Activated T-cell treated with anti-CD3 and anti-CD28 coated beads, Interleukin-2, amount 50 U/mL, for 4 hours (primary cell): ENCODE data around the gene PHKA2. TPM values are rescaled to one million over a fixed set of nuclear protein-coding genes. Genes with fewer than 3 reads are reported as not detected.

Experiments
- ATAC-seq, 2 donors: fragments of 200-7000 bp; cut with Tn5 transposase; one replicate each; pipeline ENCODE4 v1.10.0; 2021
- DNase-seq: peaks from one replicate; pipeline ENCODE4 v3.0.0-alpha.2; 2020
- H3K27me3 Mint-ChIP-seq: one replicate; pipeline ENCODE4 v1.8.0; 2021; ENCODE audit warnings: low read depth, mixed read lengths
- H3K36me3 Mint-ChIP-seq: one replicate; pipeline ENCODE4 v1.8.0; 2022; ENCODE audit warnings: mixed read lengths; ENCODE audit not compliant: insufficient read depth
- H3K4me1 Mint-ChIP-seq: one replicate; pipeline ENCODE4 v1.8.0; 2021; ENCODE audit warnings: low read depth, mixed read lengths
- H3K4me3 Mint-ChIP-seq: one replicate; pipeline ENCODE4 v1.8.0; 2021; ENCODE audit warnings: mild to moderate bottlenecking, moderate library complexity, mixed read lengths
- H3K9me3 Mint-ChIP-seq: one replicate; pipeline ENCODE4 v1.8.0; 2021; ENCODE audit warnings: mixed read lengths
- total RNA-seq, 3 donors: library from RNA; stranded (reverse); gene quantifications; one replicate each; pipeline ENCODE4 v1.2.1, GENCODE V29; 2021

PHKA2 gene
- total RNA-seq, 3 donors from 2014 or later: 14.1 to 17.5 (median 14.8) TPM

- no peaks in the 10 kb centered on the region for H3K9me3 Mint-ChIP-seq
- ATAC-seq (no peak), DNase-seq (no peak)
- peaks cover 20% of the 10 kb centered on the region for H3K4me1 Mint-ChIP-seq
- H3K36me3 Mint-ChIP-seq: peaks cover 2% of the 10 kb centered on the region
- no peak overlapping the region for H3K4me3 Mint-ChIP-seq
- no peaks in the 10 kb centered on the region for H3K27me3 Mint-ChIP-seq
Measured at GRCh38 chrX:18961686-18962085, 22.2 kb downstream of the PHKA2 start.

- ATAC-seq: no peak
- Mint-ChIP-seq H3K4me3 (no peak overlapping the region), H3K36me3 (peaks cover 3% of the 10 kb centered on the region), H3K27me3 (no peaks in the 10 kb centered on the region), H3K9me3 (no peaks in the 10 kb centered on the region), H3K4me1 (peaks cover 9% of the 10 kb centered on the region)
- DNase-seq: no peak
Measured at GRCh38 chrX:18956303-18957032, 27.4 kb downstream of the PHKA2 start.

DNA sequence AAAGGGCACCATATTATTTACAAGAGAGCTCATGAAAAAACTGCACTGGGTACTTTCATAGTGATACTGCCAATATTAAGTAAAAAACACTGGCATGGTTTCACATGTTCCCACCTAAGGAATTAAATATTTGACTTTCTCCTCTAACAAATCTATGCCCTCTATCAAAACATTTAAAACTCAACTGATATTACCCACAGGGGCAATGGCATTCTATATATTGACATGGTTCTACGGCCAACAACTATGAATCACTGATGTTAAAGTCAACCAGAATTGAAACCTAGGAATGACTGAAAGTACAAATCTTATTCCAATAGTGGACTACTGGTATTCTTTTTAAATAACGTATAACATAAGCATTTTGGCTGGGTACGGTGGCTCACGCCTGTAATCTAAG lies 28.2 kb downstream of the PHKA2 start:
- DNase-seq: no peak
- H3K4me3 Mint-ChIP-seq: no peak overlapping the region
- H3K36me3 Mint-ChIP-seq: peaks cover 6% of the 10 kb centered on the region
- no peaks in the 10 kb centered on the region for H3K9me3 Mint-ChIP-seq
- H3K27me3 Mint-ChIP-seq: no peaks in the 10 kb centered on the region
- peaks cover 9% of the 10 kb centered on the region for H3K4me1 Mint-ChIP-seq
- no peak for ATAC-seq

DNA sequence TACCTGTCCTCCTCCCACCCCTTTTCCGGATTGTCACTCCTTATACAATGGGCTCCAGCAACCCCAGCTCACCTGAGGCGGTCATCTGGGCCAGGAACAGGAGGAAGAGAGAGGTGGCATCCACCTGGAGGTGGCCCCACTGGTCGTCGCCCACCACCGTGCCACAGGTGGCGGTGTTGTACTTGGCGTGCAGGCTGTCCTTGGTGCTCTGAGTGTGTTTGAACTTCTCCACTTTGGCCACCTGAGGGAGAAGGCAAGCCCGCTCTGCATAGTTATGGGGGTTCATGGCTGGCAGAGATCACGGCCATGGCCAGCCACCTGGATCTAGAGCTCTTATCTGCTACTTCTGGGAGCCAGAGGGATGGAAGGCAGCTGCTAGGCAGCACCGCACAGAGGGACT lies 32.9 kb downstream of the PHKA2 start:
- H3K27me3 Mint-ChIP-seq: no peaks in the 10 kb centered on the region
- H3K9me3 Mint-ChIP-seq: no peaks in the 10 kb centered on the region
- DNase-seq: no peak
- ATAC-seq: no peak
- H3K4me1 Mint-ChIP-seq: peaks cover 4% of the 10 kb centered on the region
- H3K4me3 Mint-ChIP-seq: no peak overlapping the region
- peaks cover 13% of the 10 kb centered on the region for H3K36me3 Mint-ChIP-seq

DNA sequence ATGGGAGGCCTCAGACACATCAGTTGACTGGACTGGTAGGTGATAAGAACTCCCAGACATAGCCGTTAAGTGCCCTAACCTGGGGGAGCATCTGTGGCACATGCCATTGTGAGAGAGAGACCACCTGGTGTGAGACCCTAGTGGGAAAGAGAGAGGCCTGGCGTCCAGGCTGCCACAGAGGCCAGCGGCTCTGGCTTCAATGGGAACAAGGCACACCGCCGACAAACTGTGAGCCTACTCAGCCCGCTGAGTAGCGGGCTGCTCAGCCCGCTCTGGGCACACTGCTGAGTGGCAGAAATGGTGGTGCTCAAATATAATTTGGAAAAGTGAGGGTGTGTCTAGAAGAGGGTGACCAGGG lies 34.0 kb downstream of the PHKA2 start:
- Mint-ChIP-seq H3K4me3 (no peak overlapping the region), H3K36me3 (peaks cover 16% of the 10 kb centered on the region), H3K4me1 (peaks cover 1% of the 10 kb centered on the region), H3K27me3 (no peaks in the 10 kb centered on the region), H3K9me3 (no peaks in the 10 kb centered on the region)
- ATAC-seq: no peak
- no peak for DNase-seq

GRCh38 chrX:18949291-18949943 lies 34.5 kb downstream of the PHKA2 start:
- Mint-ChIP-seq H3K4me3 (no peak overlapping the region), H3K36me3 (peaks cover 16% of the 10 kb centered on the region), H3K4me1 (no peaks in the 10 kb centered on the region), H3K9me3 (no peaks in the 10 kb centered on the region), H3K27me3 (no peaks in the 10 kb centered on the region)
- no peak for DNase-seq
- no peak for ATAC-seq

DNA sequence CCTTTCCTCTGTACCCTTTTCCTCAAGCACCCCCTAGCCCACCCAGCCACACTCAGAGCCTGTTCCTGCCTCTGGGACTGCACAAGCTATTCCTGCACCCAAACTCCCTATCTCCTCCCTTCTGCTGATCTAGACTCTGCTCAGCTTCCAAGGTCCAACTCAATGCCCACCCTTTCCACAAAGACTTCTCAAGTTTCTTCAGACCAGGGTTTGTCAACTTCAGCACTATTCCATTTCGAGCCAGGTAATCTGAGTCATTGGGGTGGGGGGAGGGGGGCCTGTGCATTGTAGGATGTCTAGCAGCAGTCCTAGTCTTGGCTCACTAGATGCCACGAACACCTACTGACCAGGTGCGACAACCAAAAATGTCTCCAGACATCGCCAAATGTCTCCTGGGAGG lies 37.3 kb downstream of the PHKA2 start:
- Mint-ChIP-seq H3K4me3 (no peak overlapping the region), H3K36me3 (peaks cover 20% of the 10 kb centered on the region), H3K9me3 (no peaks in the 10 kb centered on the region), H3K27me3 (no peaks in the 10 kb centered on the region), H3K4me1 (no peaks in the 10 kb centered on the region)
- DNase-seq: no peak
- ATAC-seq: no peak

DNA sequence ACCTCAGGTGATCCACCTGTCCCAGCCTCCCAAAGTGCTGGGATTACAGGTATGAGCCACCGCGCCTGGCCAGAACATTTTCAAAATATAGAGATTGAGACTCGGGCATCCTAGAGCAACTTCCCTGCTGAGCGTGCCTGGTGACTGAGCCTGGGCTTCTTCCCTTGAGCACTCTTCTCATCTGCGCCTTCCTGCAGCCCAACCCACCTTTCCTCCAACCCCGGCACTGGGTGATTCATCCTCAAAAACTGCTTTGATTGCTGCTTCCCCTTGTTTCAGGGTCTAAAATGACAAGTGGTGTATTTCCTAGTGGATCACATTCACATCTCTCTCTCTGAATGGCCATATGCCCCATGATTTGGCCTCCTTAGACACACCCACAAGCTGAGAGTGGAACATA lies 37.8 kb downstream of the PHKA2 start:
- DNase-seq (no peak), ATAC-seq (no peak)
- Mint-ChIP-seq H3K4me1 (no peaks in the 10 kb centered on the region), H3K36me3 (peaks cover 18% of the 10 kb centered on the region), H3K9me3 (no peaks in the 10 kb centered on the region), H3K4me3 (no peak overlapping the region), H3K27me3 (no peaks in the 10 kb centered on the region)

DNA sequence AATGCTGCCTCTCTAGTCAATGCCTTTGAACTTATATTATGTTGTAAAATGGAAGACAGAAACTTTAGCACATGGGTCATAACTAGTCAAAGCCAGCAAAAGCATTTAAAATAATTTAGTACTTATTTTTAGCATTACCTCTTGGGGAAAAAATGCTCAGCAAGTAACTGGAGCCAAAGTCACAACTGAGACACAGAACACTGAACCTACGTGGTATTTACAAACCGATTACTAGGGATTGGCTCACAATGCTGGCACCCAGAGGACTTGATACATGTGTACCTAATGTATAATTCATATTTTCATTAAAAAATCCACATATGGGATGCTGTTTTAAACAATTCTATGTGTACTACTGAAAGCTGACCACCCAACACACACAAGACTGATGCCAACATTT lies 38.4 kb downstream of the PHKA2 start:
- DNase-seq (no peak), ATAC-seq (no peak)
- Mint-ChIP-seq H3K4me1 (no peaks in the 10 kb centered on the region), H3K27me3 (no peaks in the 10 kb centered on the region), H3K9me3 (no peaks in the 10 kb centered on the region), H3K4me3 (no peak overlapping the region), H3K36me3 (peaks cover 18% of the 10 kb centered on the region)

DNA sequence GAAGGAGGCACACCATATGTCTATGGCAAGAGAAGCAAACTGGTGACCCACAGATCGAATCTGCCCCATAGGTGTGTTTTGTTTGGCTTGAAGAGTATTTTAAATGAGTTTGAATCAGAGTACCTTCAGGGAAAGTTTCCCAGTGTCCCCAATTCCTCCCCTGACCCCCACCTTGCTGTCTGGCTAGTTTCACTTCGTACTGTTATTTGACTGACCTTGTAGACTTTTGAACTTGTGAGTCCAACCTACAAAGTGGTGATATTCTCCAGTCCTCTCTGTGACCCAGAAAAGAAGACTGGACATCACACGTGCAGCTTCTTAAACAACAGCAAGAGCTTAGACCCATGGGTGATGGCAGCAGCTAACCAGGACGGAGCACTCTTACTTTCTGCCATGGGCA lies 39.4 kb downstream of the PHKA2 start:
- ATAC-seq: no peak

DNA sequence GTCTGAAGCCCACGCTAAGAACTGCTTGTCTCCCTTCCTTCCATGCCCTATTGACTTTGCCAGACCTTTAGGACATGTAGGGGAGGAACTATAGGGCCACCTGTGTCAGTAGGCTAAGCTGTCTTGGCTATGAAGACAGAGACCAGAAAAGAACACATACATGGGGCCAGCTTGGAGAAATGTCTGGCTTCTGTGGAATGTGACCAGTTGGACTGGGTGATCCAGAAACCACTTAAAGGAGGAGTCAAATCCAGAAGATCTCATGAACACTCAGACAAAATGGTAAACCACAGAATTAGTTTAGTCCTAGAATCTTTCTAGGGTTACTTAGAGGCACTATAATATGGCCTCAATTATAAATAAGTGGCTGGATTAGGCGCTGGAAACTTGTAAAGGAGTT lies 42.0 kb downstream of the PHKA2 start:
- Mint-ChIP-seq H3K27me3 (no peaks in the 10 kb centered on the region), H3K4me1 (no peaks in the 10 kb centered on the region), H3K36me3 (peaks cover 23% of the 10 kb centered on the region), H3K4me3 (no peak overlapping the region), H3K9me3 (no peaks in the 10 kb centered on the region)
- ATAC-seq (no peak), DNase-seq (no peak)

More for the DNA sequence above, 39.4 kb downstream of the PHKA2 start:
- Mint-ChIP-seq H3K36me3 (peaks cover 21% of the 10 kb centered on the region), H3K4me1 (no peaks in the 10 kb centered on the region), H3K27me3 (no peaks in the 10 kb centered on the region), H3K4me3 (no peak overlapping the region), H3K9me3 (no peaks in the 10 kb centered on the region)
- no peak for DNase-seq

- ATAC-seq (no peak), DNase-seq (no peak)
- H3K9me3 Mint-ChIP-seq: no peaks in the 10 kb centered on the region
- H3K27me3 Mint-ChIP-seq: no peaks in the 10 kb centered on the region
- no peak overlapping the region for H3K4me3 Mint-ChIP-seq
- H3K4me1 Mint-ChIP-seq: no peaks in the 10 kb centered on the region
- H3K36me3 Mint-ChIP-seq: peaks cover 18% of the 10 kb centered on the region
Measured at GRCh38 chrX:18938710-18939109, 45.2 kb downstream of the PHKA2 start.

GRCh38 chrX:18937173-18937572 lies 46.7 kb downstream of the PHKA2 start:
- DNase-seq (no peak), ATAC-seq (no peak)
- H3K9me3 Mint-ChIP-seq: no peaks in the 10 kb centered on the region
- no peaks in the 10 kb centered on the region for H3K4me1 Mint-ChIP-seq
- H3K36me3 Mint-ChIP-seq: peaks cover 16% of the 10 kb centered on the region
- H3K27me3 Mint-ChIP-seq: no peaks in the 10 kb centered on the region
- H3K4me3 Mint-ChIP-seq: no peak overlapping the region

- no peaks in the 10 kb centered on the region for H3K9me3 Mint-ChIP-seq
- H3K36me3 Mint-ChIP-seq: peaks cover 17% of the 10 kb centered on the region
- no peaks in the 10 kb centered on the region for H3K27me3 Mint-ChIP-seq
- no peaks in the 10 kb centered on the region for H3K4me1 Mint-ChIP-seq
- ATAC-seq: no peak
- DNase-seq: no peak
- no peak overlapping the region for H3K4me3 Mint-ChIP-seq
Measured at GRCh38 chrX:18935893-18936292, 48.0 kb downstream of the PHKA2 start.

DNA sequence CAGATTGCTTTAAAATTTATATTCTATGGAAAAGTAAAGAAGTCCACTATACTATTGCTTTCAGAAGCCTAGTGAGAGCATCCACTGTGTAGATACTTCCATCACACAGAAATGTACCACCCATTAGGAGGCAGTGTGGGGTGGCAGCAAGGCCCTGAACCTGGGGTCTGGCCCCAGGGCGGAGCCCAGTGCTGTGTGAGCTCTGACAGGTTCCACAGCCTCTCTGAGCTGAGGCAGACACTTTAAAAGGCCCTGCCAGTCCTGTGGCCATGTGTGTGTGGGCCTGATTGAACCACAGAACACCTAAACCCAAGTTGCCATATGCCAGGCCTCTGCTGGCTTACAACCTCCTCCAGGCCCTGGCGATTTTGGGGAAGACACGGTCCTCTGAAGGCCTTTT lies 49.2 kb downstream of the PHKA2 start:
- ATAC-seq (no peak), DNase-seq (no peak)
- H3K27me3 Mint-ChIP-seq: no peaks in the 10 kb centered on the region
- H3K4me1 Mint-ChIP-seq: no peaks in the 10 kb centered on the region
- no peaks in the 10 kb centered on the region for H3K9me3 Mint-ChIP-seq
- no peak overlapping the region for H3K4me3 Mint-ChIP-seq
- H3K36me3 Mint-ChIP-seq: peaks cover 16% of the 10 kb centered on the region
